Spleen (tissue), 11 donors: ENCODE results near the gene N4BP2L2. TPM values are rescaled to one million over a fixed set of nuclear protein-coding genes. Genes with fewer than 3 reads are reported as not detected.
A peak's percentile ranks its signal among the peaks of the same experiment; 100 is the strongest.

Experiments used
- DNase-seq: peaks from one replicate; pipeline ENCODE4 v3.0.0-alpha.2; 2020
- H3K27ac ChIP-seq, 8 donors: fragments of 200-600 bp; sonication (generic) in 7 of 8; 1 replicate in 4 of 8; 2 replicates in 4 of 8; pipeline versions ENCODE4 v1.5.0 to v1.8.0; 2016 to 2021; ENCODE audit warnings: inconsistent platforms in 4 of 8, mild to moderate bottlenecking in 4 of 8, moderate library complexity in 1 of 8
- H3K27me3 ChIP-seq, 7 donors: fragments of 200-600 bp; sonication (generic) in 6 of 7; replicated peaks in 1 of 7; 1 replicate in 4 of 7; 2 replicates in 3 of 7; pipeline versions ENCODE4 v1.5.0 to v1.8.0; 2016 to 2021; ENCODE audit warnings: inconsistent platforms in 3 of 7, mild to moderate bottlenecking in 1 of 7
- H3K36me3 ChIP-seq, 6 donors: fragments of 200-600 bp; sonication (generic) in 5 of 6; 1 replicate in 4 of 6; 2 replicates in 2 of 6; pipeline versions ENCODE4 v1.5.0 to v1.8.0; 2016 to 2021; ENCODE audit warnings: inconsistent platforms in 2 of 6
- H3K4me1 ChIP-seq, 6 donors: fragments of 200-600 bp; sonication (generic) in 5 of 6; 1 replicate in 3 of 6; 2 replicates in 3 of 6; pipeline versions ENCODE4 v1.5.0 to v1.8.0; 2016 to 2021; ENCODE audit warnings: inconsistent platforms in 3 of 6
- H3K4me3 ChIP-seq, 8 donors: fragments of 200-600 bp; sonication (generic) in 7 of 8; 1 replicate in 4 of 8; 2 replicates in 4 of 8; pipeline versions ENCODE4 v1.5.0 to v1.8.0; 2016 to 2021; ENCODE audit warnings: inconsistent platforms in 4 of 8, mild to moderate bottlenecking in 4 of 8, moderate library complexity in 2 of 8
- H3K9me3 ChIP-seq, 8 donors: fragments of 200-600 bp; sonication (generic) in 7 of 8; 1 replicate in 4 of 8; 2 replicates in 4 of 8; pipeline versions ENCODE4 v1.5.0 to v1.8.0; 2016 to 2021; ENCODE audit warnings: inconsistent platforms in 4 of 8
- POLR2A ChIP-seq, 3 donors: fragments of 450-650 bp; IDR thresholded peaks; one replicate each; pipeline ENCODE4 v1.5.1; 2017; ENCODE audit warnings: antibody characterized with exemption in 3 of 3, mild to moderate bottlenecking in 1 of 3
- POLR2AphosphoS5 ChIP-seq, 3 donors: sonication (generic); formaldehyde crosslinking; IDR thresholded peaks; one replicate each; pipeline ENCODE4 v1.5.1; 2017; ENCODE audit warnings: antibody characterized with exemption in 3 of 3
- WGBS, 5 donors: extraction: QIAGEN DNeasy Blood & Tissue Kit in 3 of 5; methylation state at CpG; one replicate each; pipeline versions ENCODE4 v1.1.5 to v1.1.7; 2013 to 2018; 5-methylcytosine and 5-hydroxymethylcytosine counted together
- intact Hi-C: fragments of 100-400 bp; cut with DNase I; formaldehyde crosslinking; loops from one replicate; pipeline ENCODE4 v1.15.0; 2023; ENCODE audit warnings: low total_unique reads
- polyA plus RNA-seq, 3 donors: library from polyadenylated mRNA; stranded (reverse); fragments of 200-250 nt; gene quantifications; one replicate each; pipeline ENCODE4 v1.2.1, GENCODE V29; 2013
- total RNA-seq, 7 donors: library from RNA; depleted of rRNA in 3 of 7; stranded (reverse); fragments of >200 nt in 3 of 7; fragmentation: NEBNext Ultra II Directional in 4 of 7; extraction: Animal tissue kit (Norgen Biotek cat#: 25700) in 4 of 7; gene quantifications; one replicate each; pipeline versions ENCODE4 v1.1.0 to v1.2.1, GENCODE V29; 2016 to 2021
- TF ChIP-seq, protein P1 (sequence below), 11 experiments: fragments of 200-600 bp in 7 of 11; fragments of 450-650 bp in 4 of 11; sonication (generic) in 4 of 11; IDR thresholded peaks in 8 of 11; conservative IDR thresholded peaks in 3 of 11; 1 replicate in 7 of 11; 2 replicates in 4 of 11; pipeline versions ENCODE4 v1.4.0 to v1.8.0; 2016 to 2021; ENCODE audit warnings: antibody characterized with exemption in 11 of 11, inconsistent platforms in 4 of 11, mild to moderate bottlenecking in 1 of 11
- donor health status: healthy with polysubstance abuse.
- donor health status: DM: no; HTN: no; CAD: no; lungs with moderate emphysema.
- donor health status: DM: no; HTN: no; CAD: no.
- donor health status: Bipolar disorder and iron deficiency.
- donor health status: healthy.
- donor health status: DM: no; HTN: no; CAD: no.
- donor health status: DM: yes; HTN: yes; CAD: no.

Gene N4BP2L2
- total and polyA plus RNA-seq, 10 donors, result 49.3 to 506 (median 185) TPM

DNA sequence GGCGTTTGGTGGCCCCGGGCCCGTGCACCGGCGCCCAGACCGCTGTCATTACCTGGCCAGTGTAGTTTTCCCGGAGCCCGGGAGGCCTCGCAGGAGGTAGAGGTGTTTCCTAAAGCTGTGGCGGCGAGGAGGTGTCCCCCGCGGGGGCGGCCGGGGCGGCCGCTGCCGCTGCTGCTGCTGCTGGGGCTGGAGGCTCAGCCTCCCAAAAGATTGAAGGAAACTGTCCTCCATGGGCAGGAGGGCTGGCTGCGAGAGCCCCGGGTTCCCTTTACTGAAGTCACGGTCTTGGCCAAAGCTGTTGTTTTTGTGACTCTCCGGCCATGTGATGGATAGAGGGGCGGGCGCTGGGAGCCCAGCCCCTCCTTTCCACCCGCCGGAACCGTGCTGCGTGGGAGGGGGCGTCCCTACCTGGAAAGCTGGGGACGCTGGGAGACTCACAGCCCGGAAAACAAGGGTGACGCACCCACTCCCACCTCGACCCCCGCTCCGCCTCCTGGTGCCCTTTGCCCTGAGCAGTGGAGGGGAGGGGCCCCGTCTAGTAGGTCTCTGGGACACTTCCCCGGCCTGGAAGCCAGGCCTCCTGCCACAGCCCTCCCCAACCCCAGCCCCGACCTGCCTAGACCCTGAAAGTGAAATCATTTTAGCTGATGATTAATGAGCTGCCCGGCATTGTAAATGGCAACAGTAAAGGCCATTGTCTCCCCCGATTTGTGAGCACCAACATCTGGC, 110.6 kb downstream of the N4BP2L2 start, which contains the start of gene N4BP2L1:
Gene N4BP2L1 (minus strand): TSS at position 279 of the 729 bp plus-strand sequence. CDS start 48 bp downstream, at position 231.
- DNase-seq, result peak; percentile 94
- Histone ChIP-seq H3K36me3 (peaks cover 0 to 20% (median 0%) of the 10 kb centered on the region in 6 donors), H3K27me3 (no peaks in the 10 kb centered on the region), H3K27ac (peak within 1 kb of the TSS; percentile 94 to 98 (median 98)), H3K4me1 (peaks cover 14 to 65% (median 41%) of the 10 kb centered on the region in 6 donors), H3K9me3 (no peaks in the 10 kb centered on the region), H3K4me3 (peak within 1 kb of the TSS; percentile 68 to 89 (median 81))
- intact Hi-C loops, result no loop called here
- TF ChIP-seq POLR2A (IDR thresholded peaks at IDR 0.05), result peak; percentile 38 to 96 (median 84)
- TF ChIP-seq, protein P1, sequence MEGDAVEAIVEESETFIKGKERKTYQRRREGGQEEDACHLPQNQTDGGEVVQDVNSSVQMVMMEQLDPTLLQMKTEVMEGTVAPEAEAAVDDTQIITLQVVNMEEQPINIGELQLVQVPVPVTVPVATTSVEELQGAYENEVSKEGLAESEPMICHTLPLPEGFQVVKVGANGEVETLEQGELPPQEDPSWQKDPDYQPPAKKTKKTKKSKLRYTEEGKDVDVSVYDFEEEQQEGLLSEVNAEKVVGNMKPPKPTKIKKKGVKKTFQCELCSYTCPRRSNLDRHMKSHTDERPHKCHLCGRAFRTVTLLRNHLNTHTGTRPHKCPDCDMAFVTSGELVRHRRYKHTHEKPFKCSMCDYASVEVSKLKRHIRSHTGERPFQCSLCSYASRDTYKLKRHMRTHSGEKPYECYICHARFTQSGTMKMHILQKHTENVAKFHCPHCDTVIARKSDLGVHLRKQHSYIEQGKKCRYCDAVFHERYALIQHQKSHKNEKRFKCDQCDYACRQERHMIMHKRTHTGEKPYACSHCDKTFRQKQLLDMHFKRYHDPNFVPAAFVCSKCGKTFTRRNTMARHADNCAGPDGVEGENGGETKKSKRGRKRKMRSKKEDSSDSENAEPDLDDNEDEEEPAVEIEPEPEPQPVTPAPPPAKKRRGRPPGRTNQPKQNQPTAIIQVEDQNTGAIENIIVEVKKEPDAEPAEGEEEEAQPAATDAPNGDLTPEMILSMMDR (IDR thresholded peaks at IDR 0.05 in 8 of 11, conservative IDR thresholded peaks at IDR 0.05 in 3 of 11), result no peak
- TF ChIP-seq POLR2AphosphoS5 (IDR thresholded peaks at IDR 0.05), result peak; percentile 93 to 99 (median 96)
- WGBS, 5 donors, result 0 to 1% (median 0%) methylated on average over 21 to 40 of the region's 40 CpGs

DNA sequence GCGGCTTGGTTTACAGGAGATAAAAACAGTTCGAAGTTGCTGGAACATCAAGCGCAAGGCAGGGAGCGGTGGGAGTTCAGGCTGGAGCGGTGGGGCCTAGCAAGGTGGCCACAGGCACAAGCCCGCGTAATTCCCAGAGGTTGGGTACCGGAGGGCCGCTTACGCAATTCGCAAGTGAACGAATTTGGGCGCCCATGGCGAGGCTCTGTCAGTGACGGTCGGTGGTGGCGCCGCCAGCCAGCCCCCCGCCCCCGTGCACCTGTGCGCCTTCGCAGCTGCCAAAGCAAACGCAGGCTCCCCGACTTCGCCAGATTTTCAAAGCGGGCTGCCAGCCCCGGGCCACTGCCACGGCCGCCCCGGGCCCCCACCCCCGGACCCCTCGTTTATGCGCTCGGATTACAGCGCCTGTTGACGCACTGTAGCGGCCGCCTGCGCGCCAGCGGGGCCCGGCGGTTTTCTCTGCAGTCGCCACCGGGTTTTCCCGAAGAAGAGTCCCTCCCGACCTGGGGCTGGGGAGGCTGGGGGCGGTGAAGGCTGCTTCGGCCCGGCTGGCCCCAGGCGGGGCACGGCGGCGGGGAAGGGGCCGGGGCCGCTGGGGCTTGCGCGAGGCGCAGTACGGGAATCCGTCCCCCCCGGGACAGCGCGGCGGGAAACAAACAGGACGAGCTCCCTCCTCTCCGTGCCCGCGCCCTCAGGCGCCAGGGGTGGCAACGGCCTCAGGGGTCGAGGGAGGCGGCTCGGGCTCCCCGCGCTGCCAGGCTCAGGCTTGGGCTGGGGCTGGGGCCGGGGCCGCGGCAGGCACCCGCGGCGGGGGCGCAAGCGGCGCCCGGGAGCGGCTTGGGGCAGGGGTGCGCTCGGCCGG, 111.4 kb downstream of the N4BP2L2 start:
- TF ChIP-seq POLR2A (IDR thresholded peaks at IDR 0.05) (no peak), POLR2AphosphoS5 (IDR thresholded peaks at IDR 0.05) (peak in 2 of 3 donors; percentile 45 to 72)
- TF ChIP-seq, protein P1 (IDR thresholded peaks at IDR 0.05 in 8 of 11, conservative IDR thresholded peaks at IDR 0.05 in 3 of 11), result no peak
- Histone ChIP-seq H3K9me3 (no peaks in the 10 kb centered on the region), H3K27ac (peak overlapping the region; percentile 94 to 98 (median 98)), H3K4me1 (peaks cover 14 to 73% (median 41%) of the 10 kb centered on the region in 6 donors), H3K4me3 (peak overlapping the region; percentile 68 to 89 (median 81)), H3K36me3 (peaks cover 0 to 18% (median 0%) of the 10 kb centered on the region in 6 donors), H3K27me3 (no peaks in the 10 kb centered on the region)
- WGBS, 5 donors, result 1 to 2% (median 1%) methylated on average over 26 to 90 of the region's 90 CpGs
- peak; percentile 91 for DNase-seq
- intact Hi-C loops, result no loop called here

DNA sequence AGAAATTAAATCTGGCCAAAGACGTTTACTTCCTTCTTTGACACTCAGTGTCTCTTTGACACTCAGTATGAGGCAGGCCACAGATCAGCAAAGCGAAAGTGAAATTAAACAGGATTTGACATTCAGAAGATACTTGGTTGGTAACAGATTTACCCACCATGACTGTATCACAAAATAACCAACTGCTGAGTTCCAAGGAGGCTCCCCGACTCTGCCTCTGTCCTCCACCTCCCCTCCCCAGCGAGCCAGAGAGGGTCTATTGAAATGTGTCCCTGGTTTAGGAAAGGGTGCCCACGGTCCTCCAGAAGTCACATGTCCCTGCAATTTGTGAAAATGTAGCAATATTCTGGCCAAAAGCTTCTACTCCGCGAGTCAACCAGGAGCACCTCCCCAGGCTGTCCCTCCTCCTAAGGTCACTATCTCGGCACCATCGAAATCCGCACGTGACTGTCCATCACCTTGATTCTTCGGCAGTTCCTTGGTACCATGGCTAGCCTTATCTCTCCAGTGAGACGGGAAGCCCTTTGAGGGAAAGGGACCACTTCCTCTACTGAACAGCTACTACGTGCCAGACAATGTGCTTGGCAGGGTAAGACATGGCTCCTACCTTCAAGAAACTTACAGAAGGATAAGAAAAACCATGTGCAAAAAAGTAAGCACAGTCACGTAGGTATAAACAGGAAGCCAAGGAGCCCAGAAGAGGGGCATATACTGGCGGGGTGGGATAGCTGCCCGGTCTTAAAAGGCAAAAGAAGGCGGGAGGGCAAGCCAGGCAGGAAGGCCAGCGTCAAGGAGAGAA, 112.2 kb downstream of the N4BP2L2 start:
- peak overlapping the region; percentile 94 to 98 (median 98) for H3K27ac ChIP-seq
- DNase-seq, result peak; percentile 77
- no peaks in the 10 kb centered on the region for H3K27me3 ChIP-seq
- intact Hi-C loops, result no loop called here
- peaks cover 0 to 16% (median 0%) of the 10 kb centered on the region in 6 donors for H3K36me3 ChIP-seq
- H3K4me3 ChIP-seq, result peak overlapping the region; percentile 68 to 89 (median 81)
- H3K9me3 ChIP-seq, result no peaks in the 10 kb centered on the region
- peaks cover 14 to 74% (median 41%) of the 10 kb centered on the region in 6 donors for H3K4me1 ChIP-seq
- WGBS, 5 donors, result 15 to 29% (median 20%) methylated on average over 19 of the region's 19 CpGs
- TF ChIP-seq, protein P1 (IDR thresholded peaks at IDR 0.05 in 8 of 11, conservative IDR thresholded peaks at IDR 0.05 in 3 of 11), result no peak
- TF ChIP-seq POLR2A (IDR thresholded peaks at IDR 0.05) (peak in 1 of 3 donors; percentile 47), POLR2AphosphoS5 (IDR thresholded peaks at IDR 0.05) (peak in 2 of 3 donors; percentile 45 to 52)
